ENCODE data around the gene GALP.
A peak's percentile ranks its signal among the peaks of the same experiment; 100 is the strongest.

Gene GALP

DNA sequence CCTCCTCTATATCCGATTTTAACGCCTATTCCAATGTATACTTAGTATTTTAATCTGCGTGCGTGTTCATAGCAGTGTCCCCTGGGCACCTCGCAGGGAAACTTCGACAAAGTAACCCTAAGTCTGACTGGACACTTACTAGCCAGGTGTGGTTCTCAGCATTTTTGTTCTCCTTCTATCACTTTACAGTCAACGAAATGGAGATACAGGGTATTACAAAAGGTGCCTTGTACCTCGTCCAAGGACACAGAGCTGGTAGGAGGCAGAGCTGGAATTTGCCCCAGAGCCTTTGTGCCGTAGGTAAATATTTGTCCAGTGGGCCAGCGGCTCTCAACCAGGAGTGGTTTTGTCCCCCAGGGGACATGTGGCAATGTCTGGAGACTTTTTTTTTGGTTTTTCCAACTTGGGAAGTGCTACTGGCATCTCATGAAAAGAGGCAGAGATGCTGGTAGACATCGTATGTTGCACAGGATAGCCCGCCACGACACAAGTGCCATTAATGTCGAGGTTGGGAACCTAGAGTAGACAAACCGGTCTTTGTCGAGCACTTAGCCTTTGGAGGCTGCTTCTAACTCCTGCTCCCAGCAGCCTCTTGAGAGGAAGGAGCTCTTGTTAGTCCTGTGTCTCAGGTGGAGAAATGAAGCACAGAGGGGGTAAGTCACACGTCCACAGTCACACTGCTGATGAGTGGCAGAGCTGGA, 33.6 kb upstream of the GALP start:
- no peak for DNase-seq (ENCODE audit: low read depth)
- peak overlapping the region; percentile 63 for H3K4me3 ChIP-seq (ENCODE audit: control insufficient read depth, low read depth, low read length)
- TF ChIP-seq, protein P1, sequence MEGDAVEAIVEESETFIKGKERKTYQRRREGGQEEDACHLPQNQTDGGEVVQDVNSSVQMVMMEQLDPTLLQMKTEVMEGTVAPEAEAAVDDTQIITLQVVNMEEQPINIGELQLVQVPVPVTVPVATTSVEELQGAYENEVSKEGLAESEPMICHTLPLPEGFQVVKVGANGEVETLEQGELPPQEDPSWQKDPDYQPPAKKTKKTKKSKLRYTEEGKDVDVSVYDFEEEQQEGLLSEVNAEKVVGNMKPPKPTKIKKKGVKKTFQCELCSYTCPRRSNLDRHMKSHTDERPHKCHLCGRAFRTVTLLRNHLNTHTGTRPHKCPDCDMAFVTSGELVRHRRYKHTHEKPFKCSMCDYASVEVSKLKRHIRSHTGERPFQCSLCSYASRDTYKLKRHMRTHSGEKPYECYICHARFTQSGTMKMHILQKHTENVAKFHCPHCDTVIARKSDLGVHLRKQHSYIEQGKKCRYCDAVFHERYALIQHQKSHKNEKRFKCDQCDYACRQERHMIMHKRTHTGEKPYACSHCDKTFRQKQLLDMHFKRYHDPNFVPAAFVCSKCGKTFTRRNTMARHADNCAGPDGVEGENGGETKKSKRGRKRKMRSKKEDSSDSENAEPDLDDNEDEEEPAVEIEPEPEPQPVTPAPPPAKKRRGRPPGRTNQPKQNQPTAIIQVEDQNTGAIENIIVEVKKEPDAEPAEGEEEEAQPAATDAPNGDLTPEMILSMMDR (conservative IDR thresholded peaks at IDR 0.05; ENCODE audit: control insufficient read depth, insufficient read depth, low read depth, low read length) = no peak

GRCh38 chr19:56142897-56143434, 32.8 kb upstream of the GALP start:
- no peak overlapping the region for H3K4me3 ChIP-seq (ENCODE audit: control insufficient read depth, low read depth, low read length)
- TF ChIP-seq, protein P1 (conservative IDR thresholded peaks at IDR 0.05; ENCODE audit: control insufficient read depth, insufficient read depth, low read depth, low read length) = no peak
- no peak for DNase-seq (ENCODE audit: low read depth)

DNA sequence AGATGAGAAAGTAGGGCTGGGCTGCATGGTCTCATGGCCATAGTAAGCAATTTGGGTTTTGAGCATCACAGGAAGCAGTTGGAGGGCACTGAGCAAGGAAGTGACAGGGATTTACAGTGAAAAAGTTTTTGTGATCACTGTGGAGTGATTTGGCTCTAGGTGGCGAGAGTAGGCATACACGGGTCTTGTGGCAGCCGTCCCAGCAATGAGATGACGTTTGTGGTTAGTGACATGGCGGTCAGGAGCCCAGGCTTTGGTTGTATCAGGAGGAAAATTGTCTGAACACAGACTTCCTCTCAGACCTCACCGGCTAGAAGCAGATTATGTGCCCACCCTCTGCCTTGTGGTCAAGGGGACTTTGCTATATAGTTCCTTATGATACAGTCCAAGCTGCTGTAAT, 31.4 kb upstream of the GALP start:
- TF ChIP-seq, protein P1 (conservative IDR thresholded peaks at IDR 0.05; ENCODE audit: control insufficient read depth, insufficient read depth, low read depth, low read length) = no peak
- H3K4me3 ChIP-seq (ENCODE audit: control insufficient read depth, low read depth, low read length) = no peak overlapping the region
- no peak for DNase-seq (ENCODE audit: low read depth)

GRCh38 chr19:56144831-56145230, 31.0 kb upstream of the GALP start:
- TF ChIP-seq, protein P1 (conservative IDR thresholded peaks at IDR 0.05; ENCODE audit: control insufficient read depth, insufficient read depth, low read depth, low read length) = no peak
- DNase-seq (ENCODE audit: low read depth) = no peak
- H3K4me3 ChIP-seq (ENCODE audit: control insufficient read depth, low read depth, low read length) = no peak overlapping the region

GRCh38 chr19:56145698-56146097, 30.1 kb upstream of the GALP start:
- H3K4me3 ChIP-seq (ENCODE audit: control insufficient read depth, low read depth, low read length) = no peak overlapping the region
- no peak for DNase-seq (ENCODE audit: low read depth)
- TF ChIP-seq, protein P1 (conservative IDR thresholded peaks at IDR 0.05; ENCODE audit: control insufficient read depth, insufficient read depth, low read depth, low read length) = no peak

- TF ChIP-seq, protein P1 (conservative IDR thresholded peaks at IDR 0.05; ENCODE audit: control insufficient read depth, insufficient read depth, low read depth, low read length) = no peak
- H3K4me3 ChIP-seq (ENCODE audit: control insufficient read depth, low read depth, low read length) = no peak overlapping the region
Measured at GRCh38 chr19:56146904-56147303, 28.9 kb upstream of the GALP start.

More at GRCh38 chr19:56146904-56147303, 28.9 kb upstream of the GALP start:
- DNase-seq (ENCODE audit: low read depth) = no peak
